IMR-90 (cell line): ENCODE measurements around the gene SLF2. TPM values are rescaled to one million over a fixed set of nuclear protein-coding genes. Genes with fewer than 3 reads are reported as not detected.

ENCODE experiments used
- ATAC-seq: fragments of 200-7000 bp; cut with Tn5 transposase; 2 replicates; pipeline ENCODE4 v1.9.1; 2020; ENCODE audit warnings: low read depth, mild to moderate bottlenecking, moderate library complexity
- BruUV-seq: library from RNA; stranded (reverse); fragments of 400-500 nt; replicated peaks from 2 replicates; lab custom pipeline; 2021; lab: Mats Ljungman, UMichigan
- CTCF ChIA-PET: fragments of 300-600 bp; formaldehyde crosslinking; extraction: SDS; loops from one replicate; lab custom pipeline; 2021; ENCODE audit warnings: antibody characterized with exemption; lab: Yijun Ruan, JAX
- POLR2A ChIA-PET: fragments of 300-600 bp; sonication (Branson Sonifier 250); formaldehyde crosslinking; loops from one replicate; lab custom pipeline; 2022; ENCODE audit warnings: antibody characterized with exemption; ENCODE audit not compliant: unreplicated experiment; lab: Charles Lee
- DNase-seq: peaks from one replicate; pipeline ENCODE4 v3.0.0; 2013
- H2AFZ ChIP-seq: replicated peaks from 2 replicates; pipeline ENCODE3; 2013; ENCODE audit warnings: low read length, mild to moderate bottlenecking; ENCODE audit not compliant: poor library complexity
- H2AK5ac ChIP-seq: 2 replicates; pipeline ENCODE4 v1.6.1; 2013; ENCODE audit warnings: low read depth, low read length, inconsistent platforms
- H2AK9ac ChIP-seq: replicated peaks from 2 replicates; pipeline ENCODE3; 2013; ENCODE audit warnings: mild to moderate bottlenecking, low read depth, low read length, moderate library complexity; ENCODE audit not compliant: poor library complexity
- H2BK120ac ChIP-seq: 2 replicates; pipeline ENCODE4 v1.6.1; 2013; ENCODE audit warnings: low read depth, low read length, inconsistent platforms
- H2BK15ac ChIP-seq: 3 replicates; pipeline ENCODE4 v1.6.1; 2013; ENCODE audit warnings: low read depth, low read length, inconsistent platforms
- H2BK20ac ChIP-seq: 2 replicates; pipeline ENCODE4 v1.6.1; 2013; ENCODE audit warnings: low read depth, mild to moderate bottlenecking, inconsistent platforms, low read length, moderate library complexity
- H2BK5ac ChIP-seq: 2 replicates; pipeline ENCODE4 v1.6.1; 2013; ENCODE audit warnings: mild to moderate bottlenecking, low read depth, low read length, inconsistent platforms; ENCODE audit not compliant: poor library complexity, severe bottlenecking
- H3K14ac ChIP-seq: replicated peaks from 2 replicates; pipeline ENCODE4 v1.6.1; 2013; ENCODE audit warnings: low read depth, low read length, inconsistent platforms
- H3K18ac ChIP-seq: 2 replicates; pipeline ENCODE4 v1.6.1; 2013; ENCODE audit warnings: low read depth, low read length, control low read depth
- H3K23ac ChIP-seq: 2 replicates; pipeline ENCODE4 v1.6.1; 2013; ENCODE audit warnings: low read depth, low read length, inconsistent platforms
- H3K27ac ChIP-seq: 2 replicates; pipeline ENCODE4 v1.5.1; 2013; ENCODE audit warnings: mild to moderate bottlenecking, control low read depth, low read length; ENCODE audit not compliant: insufficient read depth
- H3K27me3 ChIP-seq: 2 replicates; pipeline ENCODE4 v1.6.1; 2013; ENCODE audit warnings: low read length; ENCODE audit not compliant: control insufficient read depth, insufficient read depth
- H3K36me3 ChIP-seq: 2 replicates; pipeline ENCODE4 v1.6.1; 2013; ENCODE audit warnings: low read length, mixed read lengths; ENCODE audit not compliant: control insufficient read depth, insufficient read depth
- H3K4ac ChIP-seq: 2 replicates; pipeline ENCODE4 v1.6.1; 2013; ENCODE audit warnings: low read depth, low read length, inconsistent platforms
- H3K4me1 ChIP-seq: 2 replicates; pipeline ENCODE4 v1.6.1; 2013; ENCODE audit warnings: low read length, mixed read lengths; ENCODE audit not compliant: control insufficient read depth, insufficient read depth
- H3K4me2 ChIP-seq: 2 replicates; pipeline ENCODE4 v1.6.1; 2013; ENCODE audit warnings: low read depth, mild to moderate bottlenecking, control low read depth, low read length, moderate library complexity
- H3K4me3 ChIP-seq: 2 replicates; pipeline ENCODE4 v1.5.1; 2013; ENCODE audit warnings: low read depth, mild to moderate bottlenecking, control low read depth, low read length, moderate library complexity; ENCODE audit not compliant: insufficient read depth
- H3K56ac ChIP-seq: 2 replicates; pipeline ENCODE4 v1.6.1; 2013; ENCODE audit warnings: low read length, inconsistent platforms; ENCODE audit not compliant: insufficient read depth; ENCODE audit errors: extremely low read depth
- H3K79me1 ChIP-seq, 2 experiments: 2 replicates each; pipeline ENCODE4 v1.6.1; 2013; ENCODE audit warnings: low read length in 2 of 2, inconsistent platforms in 1 of 2, low read depth in 1 of 2
- H3K9ac ChIP-seq: 2 replicates; pipeline ENCODE4 v1.6.1; 2013; ENCODE audit warnings: low read depth, low read length, control low read depth
- H3K9me1 ChIP-seq: 2 replicates; pipeline ENCODE4 v1.6.1; 2013; ENCODE audit warnings: low read length, inconsistent platforms; ENCODE audit not compliant: insufficient read depth
- H3K9me3 ChIP-seq: 2 replicates; pipeline ENCODE4 v1.6.1; 2013; ENCODE audit warnings: low read length; ENCODE audit not compliant: control insufficient read depth, insufficient read depth
- H4K20me1 ChIP-seq: 2 replicates; pipeline ENCODE4 v1.6.1; 2013; ENCODE audit warnings: low read length, inconsistent platforms; ENCODE audit not compliant: insufficient read depth
- H4K5ac ChIP-seq: 2 replicates; pipeline ENCODE4 v1.6.1; 2013; ENCODE audit warnings: mild to moderate bottlenecking, low read depth, low read length, control low read depth
- H4K8ac ChIP-seq, 2 experiments: 2 replicates each; pipeline ENCODE4 v1.6.1; 2013; ENCODE audit warnings: low read depth in 2 of 2, low read length in 2 of 2, control low read depth in 1 of 2, inconsistent platforms in 1 of 2
- H4K91ac ChIP-seq: 2 replicates; pipeline ENCODE4 v1.6.1; 2013; ENCODE audit warnings: low read depth, low read length, inconsistent platforms; ENCODE audit not compliant: insufficient read depth
- CTCF ChIP-seq: conservative IDR thresholded peaks from 2 replicates; pipeline ENCODE4 v1.5.1; 2012; ENCODE audit warnings: mild to moderate bottlenecking, low read depth, low read length, improper control_type of control experiment
- FOS ChIP-seq: fragments of 150-350 bp; IDR thresholded peaks from 2 replicates; pipeline ENCODE4 v1.6.1; 2016; ENCODE audit warnings: low read depth, low read length
- MAFK ChIP-seq: IDR thresholded peaks from 2 replicates; pipeline ENCODE4 v1.6.1; 2012; ENCODE audit warnings: low read depth, low read length, improper control_type of control experiment
- NFE2L2 ChIP-seq: fragments of 150-350 bp; IDR thresholded peaks from 2 replicates; pipeline ENCODE4 v1.6.1; 2016; ENCODE audit warnings: low read depth, mild to moderate bottlenecking, low read length
- RAD21 ChIP-seq: IDR thresholded peaks from 2 replicates; pipeline ENCODE4 v1.6.1; 2012; ENCODE audit warnings: low read length, improper control_type of control experiment
- RCOR1 ChIP-seq: IDR thresholded peaks from 2 replicates; pipeline ENCODE4 v1.6.1; 2012; ENCODE audit warnings: mild to moderate bottlenecking, low read length, improper control_type of control experiment; ENCODE audit not compliant: insufficient replicate concordance
- WGBS, 2 experiments: methylation state at CpG; one replicate each; pipeline versions ENCODE4 v1.1.5 to v1.1.7; 2013; ENCODE audit warnings: missing lambda C conversion rate in 2 of 2; ENCODE audit not compliant: insufficient read length in 1 of 2; ENCODE audit errors: extremely low coverage in 2 of 2; 5-methylcytosine and 5-hydroxymethylcytosine counted together
- dilution Hi-C: fragments of 300-500 bp; cut with HindIII; formaldehyde crosslinking; loops from one replicate; pipeline ENCODE4 v1.14.3; 2018; ENCODE audit warnings: low sequenced_read_pairs; ENCODE audit not compliant: unreplicated experiment
- in situ Hi-C: fragments of 300-500 bp; cut with MboI; formaldehyde crosslinking; loops from 3 replicates; pipeline ENCODE4 v1.14.3; 2019; ENCODE audit warnings: low sequenced_read_pairs, inconsistent platforms, mixed read lengths
- intact Hi-C: fragments of 100-400 bp; cut with micrococcal nuclease; formaldehyde crosslinking; loops from 2 replicates; pipeline ENCODE4 v1.10.0; 2022
- polyA plus RNA-seq, 3 experiments: library from polyadenylated mRNA; depleted of rRNA; stranded (reverse); fragments of >200 nt; gene quantifications; 2 replicates each; pipeline ENCODE4 v1.2.3, GENCODE V29; 2012; ENCODE audit warnings: low replicate concordance in 1 of 3
- total RNA-seq: library from RNA; depleted of rRNA; stranded (reverse); fragments of >200 nt; gene quantifications from 2 replicates; pipeline ENCODE4 v1.2.3, GENCODE V29; 2012

Gene SLF2
- total and polyA plus RNA-seq, 2 of the 4 experiments (the other 2 are of a cell fraction), result 8.5 to 21.7 TPM

DNA sequence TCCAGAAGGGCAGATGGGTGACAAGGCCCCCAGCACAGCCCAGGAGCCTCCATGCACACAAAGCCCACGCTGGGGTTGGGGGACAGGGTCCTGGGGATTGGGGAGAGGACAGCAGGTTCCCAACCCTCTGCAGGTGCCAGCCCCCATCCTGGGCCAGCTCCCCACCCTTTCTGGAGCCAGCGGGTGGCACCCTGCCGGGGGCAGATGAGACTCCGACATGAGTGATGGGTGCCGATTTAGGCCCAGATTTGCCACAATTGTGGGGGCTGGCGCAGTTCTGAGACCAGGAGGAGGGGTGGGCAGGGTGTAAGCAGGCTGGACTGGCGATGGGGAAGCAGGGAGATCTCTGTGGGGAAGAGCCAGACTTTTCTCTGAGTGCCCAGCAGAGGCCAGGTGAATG, 49.3 kb upstream of the SLF2 start:
- Histone ChIP-seq H2BK120ac (no peak overlapping the region), H3K9me1 (no peaks in the 10 kb centered on the region), H2BK20ac (no peak overlapping the region), H3K9me3 (no peaks in the 10 kb centered on the region), H2AFZ (no peak overlapping the region), H2BK15ac (no peak overlapping the region), H3K27me3 (peaks cover 77% of the 10 kb centered on the region), H4K8ac (no peak overlapping the region), H3K4me3 (no peak overlapping the region), H3K23ac (no peak overlapping the region), H3K56ac (no peak overlapping the region), H3K36me3 (no peaks in the 10 kb centered on the region), H3K9ac (no peak overlapping the region), H3K14ac (no peak overlapping the region), H3K79me1 (no peaks in the 10 kb centered on the region), H3K27ac (no peak overlapping the region), H3K18ac (no peak overlapping the region), H3K4me2 (no peak overlapping the region), H3K4ac (no peak overlapping the region), H3K4me1 (no peaks in the 10 kb centered on the region), H2AK9ac (no peak overlapping the region), H2BK5ac (no peak overlapping the region), H4K91ac (no peak overlapping the region), H4K20me1 (no peaks in the 10 kb centered on the region), H4K5ac (no peak overlapping the region), H2AK5ac (no peak overlapping the region)
- dilution Hi-C loops, result no loop called here
- intact Hi-C loops, result no loop called here
- ChIA-PET CTCF (no interaction called here), POLR2A (no interaction called here)
- WGBS, 2 experiments, result 90% methylated on average over 2 of the region's 7 CpGs; no CpG with 5 or more reads in 1 of the 2 experiments
- no TSS peak for BruUV-seq
- TF ChIP-seq FOS (no peak), RCOR1 (no peak), CTCF (no peak), NFE2L2 (no peak), RAD21 (no peak), MAFK (no peak)
- ATAC-seq, result no peak
- in situ Hi-C loops, result no loop called here
- no peak for DNase-seq
